Measurements from ENCODE around the gene CENPVL1.

- no peak for TF ChIP-seq CTCF (IDR thresholded peaks at IDR 0.05)
- TF ChIP-seq ZFX (IDR thresholded peaks at IDR 0.05; ENCODE audit: borderline replicate concordance): no peak
Observed at GRCh38 chrX:51742586-51742985, 32.3 kb downstream of the CENPVL1 start.
